ENCODE data around the gene WSB1.

The WSB1 gene

GRCh38 chr17:27357236-27357635 lies 63.3 kb downstream of the WSB1 start:
- DNase-seq (ENCODE audit: low read depth): no peak

- DNase-seq (ENCODE audit: low read depth): no peak
These were observed 66.6 kb downstream of the WSB1 start for GRCh38 chr17:27360507-27360906.

- DNase-seq (ENCODE audit: low read depth): no peak
These were observed 67.8 kb downstream of the WSB1 start for GRCh38 chr17:27361695-27362094.

- no peak for DNase-seq (ENCODE audit: low read depth)
These were observed 68.6 kb downstream of the WSB1 start for GRCh38 chr17:27362503-27362902.

GRCh38 chr17:27362909-27363308 lies 69.0 kb downstream of the WSB1 start:
- DNase-seq (ENCODE audit: low read depth): no peak

- no peak for DNase-seq (ENCODE audit: low read depth)
These were observed 69.4 kb downstream of the WSB1 start for GRCh38 chr17:27363326-27363725.
